ENCODE data around the gene NUDT19.

GRCh38 chr19:32757189-32757588 lies 65.6 kb downstream of the NUDT19 start:
- TF ChIP-seq CTCF (IDR thresholded peaks at IDR 0.05) (no peak), POLR2A (IDR thresholded peaks at IDR 0.05) (no peak)

All from ovary (tissue), 3 donors.